DOHH2 (cell line): Measurements from ENCODE around the gene IDUA.

Experiments
- EZH2phosphoT487 ChIP-seq: fragments of 200-600 bp; sonication (generic); IDR thresholded peaks from 2 replicates; pipeline ENCODE4 v1.6.1; 2017; ENCODE audit warnings: borderline replicate concordance, mild to moderate bottlenecking, antibody characterized with exemption, low read length, moderate library complexity, mixed read lengths
- TF ChIP-seq, protein P1 (sequence below): fragments of 200-600 bp; sonication (generic); IDR thresholded peaks from one replicate; pipeline ENCODE4 v1.5.1; 2014; ENCODE audit warnings: antibody characterized with exemption, mild to moderate bottlenecking, low read depth, low read length; ENCODE audit not compliant: poor library complexity, severe bottlenecking

DNA sequence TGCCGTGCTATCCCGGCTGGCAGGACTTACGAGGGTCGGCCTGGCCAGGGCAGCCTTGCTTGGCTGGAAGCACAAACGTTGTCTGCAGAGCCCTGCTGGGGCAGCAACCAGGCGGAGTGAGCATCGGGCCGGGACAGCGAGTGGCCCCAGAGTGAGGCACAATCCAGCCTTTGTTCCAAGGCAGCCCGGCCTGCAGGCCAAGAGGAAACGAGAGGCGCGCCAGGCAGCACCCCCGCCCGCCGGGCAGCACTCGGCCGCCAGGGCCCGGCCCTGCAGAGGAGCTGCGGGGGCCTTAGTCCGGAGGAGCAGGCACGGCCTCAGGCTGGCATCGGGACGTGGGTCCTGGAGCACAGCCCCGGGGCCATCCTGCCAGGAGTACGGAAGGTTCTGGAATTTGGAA lies 48.7 kb downstream of the IDUA start:
- TF ChIP-seq, protein P1, sequence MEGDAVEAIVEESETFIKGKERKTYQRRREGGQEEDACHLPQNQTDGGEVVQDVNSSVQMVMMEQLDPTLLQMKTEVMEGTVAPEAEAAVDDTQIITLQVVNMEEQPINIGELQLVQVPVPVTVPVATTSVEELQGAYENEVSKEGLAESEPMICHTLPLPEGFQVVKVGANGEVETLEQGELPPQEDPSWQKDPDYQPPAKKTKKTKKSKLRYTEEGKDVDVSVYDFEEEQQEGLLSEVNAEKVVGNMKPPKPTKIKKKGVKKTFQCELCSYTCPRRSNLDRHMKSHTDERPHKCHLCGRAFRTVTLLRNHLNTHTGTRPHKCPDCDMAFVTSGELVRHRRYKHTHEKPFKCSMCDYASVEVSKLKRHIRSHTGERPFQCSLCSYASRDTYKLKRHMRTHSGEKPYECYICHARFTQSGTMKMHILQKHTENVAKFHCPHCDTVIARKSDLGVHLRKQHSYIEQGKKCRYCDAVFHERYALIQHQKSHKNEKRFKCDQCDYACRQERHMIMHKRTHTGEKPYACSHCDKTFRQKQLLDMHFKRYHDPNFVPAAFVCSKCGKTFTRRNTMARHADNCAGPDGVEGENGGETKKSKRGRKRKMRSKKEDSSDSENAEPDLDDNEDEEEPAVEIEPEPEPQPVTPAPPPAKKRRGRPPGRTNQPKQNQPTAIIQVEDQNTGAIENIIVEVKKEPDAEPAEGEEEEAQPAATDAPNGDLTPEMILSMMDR: no peak
- no peak for TF ChIP-seq EZH2phosphoT487
